Measurements from ENCODE around the gene ROM1.
"Not testable (repeated sequence)": the region's sequence is repeated elsewhere in the genome, so short reads cannot be mapped to it uniquely, and the experiment has no call there.

Gene ROM1

GRCh38 chr11:62650283-62650682 lies 37.2 kb downstream of the ROM1 start:
- DNase-seq: not testable (repeated sequence)

DNA sequence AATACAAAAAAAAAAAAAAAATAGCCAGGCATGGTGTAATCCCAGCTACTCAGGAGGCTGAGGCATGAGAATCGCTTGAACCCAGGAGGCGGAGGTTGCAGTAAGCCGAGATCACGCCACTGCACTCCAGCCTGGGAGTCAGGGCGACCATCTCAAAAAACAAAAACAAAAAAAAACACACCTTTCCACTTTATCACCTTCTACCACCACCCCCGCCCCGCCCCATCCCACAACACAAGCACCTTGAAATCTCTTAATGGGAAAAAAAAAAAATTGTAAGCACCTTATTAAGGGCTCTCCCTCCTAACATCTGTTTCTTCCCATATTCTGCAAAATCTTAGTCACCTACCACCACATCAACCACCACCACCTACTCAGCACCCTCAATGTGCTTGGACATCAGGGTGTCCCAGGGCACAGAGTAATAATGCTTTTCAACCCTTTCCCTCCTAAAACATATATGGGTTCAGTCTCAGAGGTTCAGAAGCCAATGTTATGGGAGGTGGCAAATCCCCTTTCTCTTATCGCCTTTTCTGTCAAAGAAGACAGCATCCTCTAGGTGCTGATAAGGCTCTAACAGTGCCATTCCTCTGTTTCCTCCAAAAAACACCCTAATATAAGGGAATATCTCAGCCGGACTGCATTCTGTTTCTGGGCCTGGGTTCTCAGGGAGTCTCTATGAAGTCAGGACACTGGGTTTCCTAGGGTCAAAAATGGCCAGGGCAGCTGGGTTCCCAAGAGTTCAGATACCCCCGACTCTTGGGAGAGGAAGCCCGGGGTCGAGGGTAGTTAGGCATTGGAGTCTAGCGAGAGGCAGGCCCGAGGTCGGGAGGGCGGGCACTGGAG lies 39.3 kb downstream of the ROM1 start:
- DNase-seq: no peak

DNA sequence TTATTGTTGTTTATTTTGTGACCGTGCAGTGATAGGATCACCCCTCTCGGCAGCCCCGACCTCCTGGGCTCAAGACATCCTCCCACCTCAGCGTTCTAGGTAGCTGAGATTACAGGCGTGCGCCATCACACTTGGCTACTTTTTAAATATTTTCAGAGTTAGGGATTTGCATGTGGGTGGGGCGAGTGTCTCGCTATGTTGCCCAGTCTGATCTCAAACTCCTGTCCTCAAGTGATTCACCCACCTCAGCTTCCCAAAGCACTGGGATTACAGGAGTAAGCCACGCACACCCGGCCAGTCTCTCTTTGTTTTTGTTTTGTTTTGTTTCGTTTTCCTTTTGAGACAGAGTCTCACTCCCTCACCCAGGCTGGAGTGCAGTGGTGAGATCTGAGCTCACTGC lies 41.2 kb downstream of the ROM1 start:
- no peak for DNase-seq

DNA sequence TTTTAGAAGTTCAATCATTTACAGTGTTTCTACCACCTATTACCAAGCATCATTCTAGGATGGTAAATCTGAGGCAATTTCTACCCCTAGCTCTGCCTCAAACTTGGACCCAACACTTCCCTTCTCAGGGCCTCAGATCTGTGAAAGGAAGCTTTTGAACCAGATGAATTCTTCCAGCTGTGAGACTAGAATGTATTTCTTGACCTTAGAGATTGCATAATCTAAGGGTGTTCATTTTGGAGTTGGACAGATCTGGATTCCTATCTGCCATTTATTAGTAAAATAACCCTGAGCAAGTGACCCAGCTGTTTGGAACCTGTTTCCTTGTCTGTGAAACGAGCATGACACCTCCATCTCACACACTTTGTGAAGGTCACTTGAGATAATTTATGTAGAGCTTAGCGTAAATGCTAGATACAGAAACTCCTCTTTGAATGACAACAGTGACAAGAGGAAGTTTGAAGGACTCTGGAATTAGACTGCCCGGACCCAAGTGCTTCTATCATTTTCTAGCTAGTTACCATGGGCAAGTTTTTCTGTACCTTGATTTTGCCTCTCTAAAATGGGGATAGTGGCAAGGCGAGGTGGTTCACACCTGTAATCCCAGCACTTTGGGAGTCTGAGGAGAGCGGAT lies 43.9 kb downstream of the ROM1 start:
- DNase-seq: no peak

GRCh38 chr11:62664405-62665074 lies 51.5 kb downstream of the ROM1 start:
- no peak for DNase-seq

Data from femur (tissue), 1 donor.